ENCODE measurements around the gene PBRM1.

GRCh38 chr3:52525680-52526561 is 159.8 kb downstream of the PBRM1 start:
- TF ChIP-seq CTCF (IDR thresholded peaks at IDR 0.05) (no peak), POLR2A (IDR thresholded peaks at IDR 0.05) (no peak), EP300 (IDR thresholded peaks at IDR 0.05; ENCODE audit: low read depth) (no peak), POLR2AphosphoS5 (IDR thresholded peaks at IDR 0.05) (no peak)
